Panc1 (cell line): ENCODE results near the gene ACSL5. TPM values are rescaled to one million over a fixed set of nuclear protein-coding genes. Genes with fewer than 3 reads are reported as not detected.

Experiments
- ATAC-seq: fragments of 200-7000 bp; cut with Tn5 transposase; 2 replicates; pipeline ENCODE4 v1.9.1; 2020; ENCODE audit warnings: mild to moderate bottlenecking, moderate library complexity
- BruUV-seq: library from RNA; stranded (reverse); fragments of 400-500 nt; replicated peaks from 2 replicates; lab custom pipeline; 2021; lab: Mats Ljungman, UMichigan
- CTCF ChIA-PET: fragments of 300-600 bp; sonication (Branson Sonifier 250); formaldehyde crosslinking; loops from one replicate; lab custom pipeline; 2022; ENCODE audit warnings: antibody characterized with exemption; lab: Charles Lee
- POLR2A ChIA-PET: fragments of 300-600 bp; sonication (Branson Sonifier 250); formaldehyde crosslinking; loops from one replicate; lab custom pipeline; 2022; ENCODE audit warnings: antibody characterized with exemption; lab: Charles Lee
- DNase-seq: peaks from one replicate; pipeline ENCODE4 v3.0.0-alpha.2; 2010; ENCODE audit warnings: low read depth, low spot score
- H3K27ac ChIP-seq: 2 replicates; pipeline ENCODE4 v1.5.1; 2011; ENCODE audit warnings: mild to moderate bottlenecking, low read length, inconsistent platforms
- H3K27me3 ChIP-seq: fragments of 200-500 bp; sonication (Bioruptor generic); 2 replicates; pipeline ENCODE4 v1.6.0; 2014; ENCODE audit warnings: low read length, inconsistent platforms; ENCODE audit not compliant: control insufficient read depth, insufficient read depth
- H3K36me3 ChIP-seq: fragments of 200-500 bp; sonication (Bioruptor generic); 2 replicates; pipeline ENCODE4 v1.5.1; 2014; ENCODE audit warnings: inconsistent platforms, mild to moderate bottlenecking, low read length, moderate library complexity; ENCODE audit not compliant: control insufficient read depth, insufficient read depth
- H3K4me1 ChIP-seq: 2 replicates; pipeline ENCODE4 v1.5.1; 2011; ENCODE audit warnings: inconsistent platforms, mild to moderate bottlenecking, low read length, moderate library complexity; ENCODE audit not compliant: control insufficient read depth, insufficient read depth
- H3K4me3 ChIP-seq, 2 experiments: 2 replicates each; pipeline ENCODE4 v1.5.1; 2011 to 2012; ENCODE audit warnings: low read depth in 2 of 2, low read length in 2 of 2, mild to moderate bottlenecking in 2 of 2, inconsistent platforms in 1 of 2, moderate library complexity in 1 of 2
- H3K9me3 ChIP-seq: fragments of 200-500 bp; sonication (Bioruptor generic); 2 replicates; pipeline ENCODE4 v1.5.1; 2014; ENCODE audit warnings: low read depth, mild to moderate bottlenecking, inconsistent platforms, low read length, moderate library complexity; ENCODE audit not compliant: control insufficient read depth, insufficient read depth
- CTCF ChIP-seq: fragments of 450-650 bp; IDR thresholded peaks from 2 replicates; pipeline ENCODE4 v1.5.1; 2017; ENCODE audit warnings: mild to moderate bottlenecking
- POLR2AphosphoS5 ChIP-seq: IDR thresholded peaks from 2 replicates; pipeline ENCODE4 v1.6.1; 2012; ENCODE audit warnings: mild to moderate bottlenecking, low read depth, low read length, moderate library complexity
- REST ChIP-seq, 2 experiments: IDR thresholded peaks; 2 replicates each; pipeline ENCODE4 v1.6.1; 2011 to 2012; ENCODE audit warnings: low read depth in 2 of 2, control low read depth in 1 of 2, low read length in 1 of 2, mild to moderate bottlenecking in 1 of 2, moderate library complexity in 1 of 2; ENCODE audit not compliant: insufficient read depth in 1 of 2
- SIN3A ChIP-seq: IDR thresholded peaks from 2 replicates; pipeline ENCODE4 v1.6.1; 2012; ENCODE audit warnings: low read depth, mild to moderate bottlenecking, low read length, moderate library complexity, borderline replicate concordance; ENCODE audit not compliant: insufficient read depth
- TCF7L2 ChIP-seq: IDR thresholded peaks from 2 replicates; pipeline ENCODE4 v1.6.1; 2011; ENCODE audit warnings: mild to moderate bottlenecking, low read depth, low read length, inconsistent platforms
- in situ Hi-C: cut with HindIII; loops from 2 replicates; pipeline ENCODE4 v1.10.0; 2016; ENCODE audit warnings: low sequenced_read_pairs, low pct_unique_long_range_greater_than_20kb
- intact Hi-C: fragments of 100-400 bp; cut with micrococcal nuclease; formaldehyde crosslinking; loops from one replicate; pipeline ENCODE4 v1.10.0; 2022; ENCODE audit not compliant: unreplicated experiment
- total RNA-seq: library from RNA; stranded (reverse); gene quantifications from one replicate; pipeline ENCODE4 v1.2.1, GENCODE V29; 2021; ENCODE audit not compliant: unreplicated experiment

The ACSL5 gene
- total RNA-seq, 1 experiment from 2014 or later: 2.4 TPM

DNA sequence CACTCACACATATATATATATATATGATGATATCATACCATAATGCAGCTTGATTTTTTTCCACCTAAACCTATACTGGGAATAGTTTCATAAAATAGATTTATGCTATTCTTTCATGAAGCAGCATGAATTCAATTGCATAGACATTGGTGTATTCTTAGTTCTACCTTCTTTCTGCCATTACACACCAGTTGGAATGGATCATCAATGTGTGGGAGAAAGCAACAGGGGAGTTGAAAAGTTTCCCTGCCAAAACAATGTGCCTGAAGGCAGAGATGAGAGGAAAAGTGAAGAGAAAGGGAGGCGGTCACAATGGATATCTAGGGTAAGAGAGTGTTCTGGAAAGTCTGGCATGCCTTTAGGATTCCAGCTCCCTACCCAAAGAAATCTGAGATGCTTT is 25.2 kb upstream of the ACSL5 start:
- in situ Hi-C loops (no loop called here), intact Hi-C loops (no loop called here)
- Histone ChIP-seq H3K4me3 (no peak overlapping the region), H3K27ac (no peak overlapping the region), H3K27me3 (no peaks in the 10 kb centered on the region), H3K9me3 (no peaks in the 10 kb centered on the region), H3K4me1 (no peaks in the 10 kb centered on the region), H3K36me3 (no peaks in the 10 kb centered on the region)
- ChIA-PET POLR2A (no interaction called here), CTCF (no interaction called here)
- TF ChIP-seq TCF7L2: no peak
- ATAC-seq (no peak), DNase-seq (no peak)
- no TSS peak for BruUV-seq

DNA sequence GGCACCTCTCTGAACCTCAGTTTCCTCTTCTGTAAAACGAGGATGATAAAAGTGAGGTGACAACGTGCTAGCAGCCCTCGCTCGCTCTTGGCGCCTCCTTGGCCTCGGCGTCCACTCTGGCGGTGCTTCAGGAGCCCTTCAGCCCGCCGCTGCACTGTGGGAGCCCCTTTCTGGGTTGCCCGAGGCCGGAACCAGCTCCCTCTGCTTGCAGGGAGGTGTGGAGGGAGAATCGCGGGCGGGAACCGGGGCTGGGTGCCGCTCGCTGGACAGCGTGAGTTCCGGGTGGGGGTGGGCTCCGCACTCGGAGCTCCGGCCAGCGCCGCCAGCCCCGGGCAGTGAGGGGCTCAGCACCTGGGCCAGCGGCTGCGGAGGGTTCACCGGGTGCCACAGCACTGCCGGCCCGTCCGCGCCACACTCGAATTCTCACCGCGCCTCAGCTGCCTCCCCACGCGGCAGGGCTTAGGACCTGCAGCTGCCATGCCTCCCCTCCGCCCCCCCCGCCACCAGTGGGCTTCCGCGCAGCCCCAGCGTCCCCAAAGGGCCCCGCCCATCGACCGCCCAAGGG is 24.3 kb upstream of the ACSL5 start:
- Histone ChIP-seq H3K4me1 (no peaks in the 10 kb centered on the region), H3K4me3 (no peak overlapping the region), H3K27ac (no peak overlapping the region), H3K36me3 (no peaks in the 10 kb centered on the region), H3K9me3 (no peaks in the 10 kb centered on the region), H3K27me3 (no peaks in the 10 kb centered on the region)
- BruUV-seq: no TSS peak
- TF ChIP-seq CTCF: no peak
- DNase-seq (no peak), ATAC-seq (no peak)
- in situ Hi-C loops (no loop called here), intact Hi-C loops (no loop called here)
- CTCF ChIA-PET: no interaction called here
- POLR2A ChIA-PET: no interaction called here

- no peak overlapping the region for H3K4me3 ChIP-seq
- H3K4me1 ChIP-seq: no peaks in the 10 kb centered on the region
- in situ Hi-C loops (no loop called here), intact Hi-C loops (no loop called here)
- no peak overlapping the region for H3K27ac ChIP-seq
- TF ChIP-seq POLR2AphosphoS5 (no peak), SIN3A (no peak), CTCF (no peak), REST (IDR thresholded peaks at IDR 0.05; ENCODE audit: insufficient read depth in 1 of 2, low read depth in 2 of 2, low read length in 1 of 2) (no peak), TCF7L2 (no peak)
- ChIA-PET POLR2A (no interaction called here), CTCF (no interaction called here)
- no peaks in the 10 kb centered on the region for H3K27me3 ChIP-seq
- ATAC-seq (no peak; the same call in 1 of the 2 replicates), DNase-seq (no peak)
- no TSS peak for BruUV-seq
- no peaks in the 10 kb centered on the region for H3K9me3 ChIP-seq
- H3K36me3 ChIP-seq: no peaks in the 10 kb centered on the region
Measured at GRCh38 chr10:112351146-112351545, 22.8 kb upstream of the ACSL5 start.
